ENCODE measurements around the gene ADAMTSL1. TPM values are rescaled to one million over a fixed set of nuclear protein-coding genes. Genes with fewer than 3 reads are reported as not detected.

Gene ADAMTSL1
- total RNA-seq, 2 donors from 2014 or later = 3.4 to 3.8 TPM

DNA sequence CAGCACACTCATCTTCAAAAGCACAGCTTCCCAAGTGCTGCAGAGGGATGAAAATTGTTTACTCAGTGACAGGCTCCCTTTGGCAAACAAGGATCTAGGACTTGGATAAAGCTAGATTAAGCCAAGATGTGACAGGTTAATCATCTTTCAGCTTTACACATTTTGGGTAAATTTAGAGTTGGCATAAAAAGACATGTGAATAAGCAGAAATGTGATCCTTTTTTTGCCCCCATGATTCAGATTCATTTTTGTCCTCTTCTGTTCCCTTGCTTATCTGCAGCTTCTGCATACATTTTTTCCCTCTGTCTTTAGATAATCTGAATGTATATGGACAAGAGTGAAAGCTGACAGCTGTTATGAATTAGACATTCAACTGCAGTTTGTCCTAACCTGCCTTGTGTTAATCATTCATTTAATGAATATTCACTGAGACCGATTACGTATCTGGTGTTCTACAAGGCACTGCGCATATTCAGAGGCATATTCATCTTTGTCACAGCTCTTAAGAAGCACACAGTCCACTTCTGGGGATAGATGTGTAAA lies 19.6 kb downstream of the ADAMTSL1 start:
- no peaks in the 10 kb centered on the region for H3K36me3 ChIP-seq
- H3K9me3 ChIP-seq = no peaks in the 10 kb centered on the region
- no peaks in the 10 kb centered on the region for H3K4me1 ChIP-seq
- DNase-seq (ENCODE audit: low spot score) = no peak
- H3K4me3 ChIP-seq = no peak overlapping the region
- no peaks in the 10 kb centered on the region for H3K27me3 ChIP-seq
- H3K27ac ChIP-seq = no peak overlapping the region
- TF ChIP-seq CTCF (IDR thresholded peaks at IDR 0.05) = no peak

DNA sequence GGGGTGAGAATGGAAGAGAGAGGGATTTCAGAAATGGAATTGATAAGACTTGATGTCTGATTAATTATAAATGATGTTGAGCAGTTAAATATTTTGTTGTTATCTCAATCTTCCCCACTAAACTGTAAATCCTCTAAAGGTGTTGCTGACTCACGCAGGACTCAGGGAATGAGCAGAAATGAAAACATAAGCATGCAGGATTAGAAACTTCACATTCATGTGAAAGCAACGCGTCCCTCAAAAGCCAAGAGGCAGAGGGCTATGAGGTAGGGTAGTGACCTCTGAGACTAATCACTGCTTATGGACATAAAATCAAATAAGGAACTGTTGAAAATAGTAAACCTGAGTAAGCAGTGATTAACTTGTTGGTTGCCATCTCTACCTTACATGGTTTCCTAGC lies 21.1 kb downstream of the ADAMTSL1 start:
- no peak for DNase-seq (ENCODE audit: low spot score)
- no peaks in the 10 kb centered on the region for H3K36me3 ChIP-seq
- H3K9me3 ChIP-seq = no peaks in the 10 kb centered on the region
- no peaks in the 10 kb centered on the region for H3K27me3 ChIP-seq
- peaks cover 0 to 6% of the 10 kb centered on the region in 2 donors for H3K4me1 ChIP-seq
- H3K4me3 ChIP-seq = no peak overlapping the region
- no peak overlapping the region for H3K27ac ChIP-seq
- TF ChIP-seq CTCF (IDR thresholded peaks at IDR 0.05) = no peak

DNA sequence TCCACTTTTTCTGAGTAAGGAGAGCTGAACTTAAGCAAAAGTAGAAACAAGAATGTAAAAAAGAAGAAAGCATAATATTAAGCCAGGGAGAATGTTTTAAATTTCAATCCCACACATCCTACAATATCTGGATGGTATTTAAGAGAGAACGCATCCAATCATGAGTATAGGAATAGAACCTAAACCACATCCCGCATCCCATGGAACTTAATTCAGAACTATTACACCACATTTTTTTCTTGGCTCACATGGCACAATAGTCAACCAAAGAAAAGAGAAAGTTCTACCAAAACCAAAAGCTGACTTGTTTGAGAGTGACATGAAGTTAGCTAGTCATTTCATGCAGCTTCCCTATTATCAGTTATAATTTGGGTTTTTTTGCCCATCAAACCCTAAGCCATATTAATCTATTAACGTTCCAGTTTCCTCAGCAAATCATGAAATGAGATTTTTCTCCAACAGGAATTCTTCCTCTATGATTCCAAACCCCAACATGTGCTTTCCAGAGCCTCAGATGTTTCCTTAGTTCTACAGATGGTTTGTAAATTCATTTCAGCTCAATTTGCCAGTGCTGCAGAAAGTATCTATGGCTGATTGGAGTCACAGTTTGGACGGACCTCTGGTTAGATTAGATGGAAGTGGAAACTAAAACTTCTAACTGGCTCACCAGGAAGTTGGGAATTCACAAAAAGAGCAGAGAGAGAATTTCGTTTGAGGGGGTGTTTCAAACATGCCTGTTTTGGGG lies 22.5 kb downstream of the ADAMTSL1 start:
- no peak overlapping the region for H3K27ac ChIP-seq
- H3K36me3 ChIP-seq = no peaks in the 10 kb centered on the region
- peaks cover 0 to 6% of the 10 kb centered on the region in 2 donors for H3K4me1 ChIP-seq
- H3K4me3 ChIP-seq = no peak overlapping the region
- no peaks in the 10 kb centered on the region for H3K9me3 ChIP-seq
- no peak for DNase-seq (ENCODE audit: low spot score)
- TF ChIP-seq CTCF (IDR thresholded peaks at IDR 0.05) = no peak
- no peaks in the 10 kb centered on the region for H3K27me3 ChIP-seq

GRCh38 chr9:18499062-18499461 lies 25.1 kb downstream of the ADAMTSL1 start:
- Histone ChIP-seq H3K27me3 (no peaks in the 10 kb centered on the region), H3K36me3 (no peaks in the 10 kb centered on the region), H3K27ac (no peak overlapping the region), H3K4me3 (no peak overlapping the region), H3K4me1 (peaks cover 0 to 6% of the 10 kb centered on the region in 2 donors), H3K9me3 (no peaks in the 10 kb centered on the region)
- no peak for DNase-seq (ENCODE audit: low spot score)
- TF ChIP-seq CTCF (IDR thresholded peaks at IDR 0.05) = no peak

- no peak for DNase-seq (ENCODE audit: low spot score)
- peaks cover 0 to 6% of the 10 kb centered on the region in 2 donors for H3K4me1 ChIP-seq
- no peaks in the 10 kb centered on the region for H3K9me3 ChIP-seq
- no peak overlapping the region for H3K4me3 ChIP-seq
- no peaks in the 10 kb centered on the region for H3K36me3 ChIP-seq
- TF ChIP-seq CTCF (IDR thresholded peaks at IDR 0.05) = no peak
- no peak overlapping the region for H3K27ac ChIP-seq
- no peaks in the 10 kb centered on the region for H3K27me3 ChIP-seq
These were observed 26.0 kb downstream of the ADAMTSL1 start for GRCh38 chr9:18499980-18500379.

All from right atrium auricular region (tissue), 2 donors.